HepG2 (cell line): ENCODE measurements around the gene SMIM13. TPM values are rescaled to one million over a fixed set of nuclear protein-coding genes. Genes with fewer than 3 reads are reported as not detected.

Experiments
- CBX5 ChIP-seq: sonication (generic); formaldehyde crosslinking; IDR thresholded peaks from 2 replicates; pipeline ENCODE4 v1.4.0; 2020; ENCODE audit warnings: missing genetic modification reagents, borderline replicate concordance
- EP300 ChIP-seq, 3 experiments: sonication (generic) in 1 of 3; formaldehyde crosslinking in 1 of 3; IDR thresholded peaks; 2 replicates each; pipeline versions ENCODE4 v1.5.1 to v1.6.1; 2011 to 2020; ENCODE audit warnings: low read depth in 2 of 3, low read length in 2 of 3, borderline replicate concordance in 1 of 3, improper control_type of control experiment in 1 of 3, mild to moderate bottlenecking in 1 of 3, missing genetic modification reagents in 1 of 3, moderate library complexity in 1 of 3
- FOXA1 ChIP-seq, 2 experiments: fragments of 450-650 bp in 1 of 2; sonication (generic) in 1 of 2; formaldehyde crosslinking in 1 of 2; IDR thresholded peaks; 2 replicates each; pipeline versions ENCODE4 v1.4.0 to v1.6.1; 2016 to 2020; ENCODE audit warnings: missing genetic modification reagents in 1 of 2
- FOXJ3 ChIP-seq: sonication (generic); formaldehyde crosslinking; IDR thresholded peaks from 2 replicates; pipeline ENCODE4 v1.4.0; 2020; ENCODE audit warnings: missing genetic modification reagents, mild to moderate bottlenecking, borderline replicate concordance
- FOXP1 ChIP-seq, 2 experiments: fragments of 450-650 bp in 1 of 2; IDR thresholded peaks; 2 replicates each; pipeline ENCODE4 v1.6.1; 2017 to 2018; ENCODE audit warnings: antibody characterized with exemption in 1 of 2
- HOXA3 ChIP-seq: sonication (generic); formaldehyde crosslinking; IDR thresholded peaks from 2 replicates; pipeline ENCODE4 v1.5.0; 2020; ENCODE audit warnings: missing genetic modification reagents
- KDM3A ChIP-seq: IDR thresholded peaks from 2 replicates; pipeline ENCODE4 v1.6.1; 2018; ENCODE audit warnings: low read depth, missing compliant biosample characterization
- KLF6 ChIP-seq: IDR thresholded peaks from 2 replicates; pipeline ENCODE4 v1.8.0; 2016; ENCODE audit warnings: missing biosample characterization, missing genetic modification reagents
- MZF1 ChIP-seq: sonication (generic); formaldehyde crosslinking; IDR thresholded peaks from 2 replicates; pipeline ENCODE4 v1.8.1; 2023; ENCODE audit warnings: mild to moderate bottlenecking, missing genetic modification reagents, borderline replicate concordance
- NR2F2 ChIP-seq: IDR thresholded peaks from 2 replicates; pipeline ENCODE4 v1.6.1; 2012; ENCODE audit warnings: low read depth, inconsistent platforms, borderline replicate concordance
- PHF5A ChIP-seq: IDR thresholded peaks from one replicate; pipeline ENCODE4 v1.6.1; 2018; ENCODE audit warnings: low read depth, missing genetic modification reagents; ENCODE audit not compliant: unreplicated experiment
- RFX3 ChIP-seq: IDR thresholded peaks from 2 replicates; pipeline ENCODE4 v1.6.1; 2016; ENCODE audit warnings: missing biosample characterization, missing genetic modification reagents
- SNAPC2 ChIP-seq: sonication (generic); formaldehyde crosslinking; IDR thresholded peaks from 2 replicates; pipeline ENCODE4 v1.8.1; 2022; ENCODE audit warnings: mild to moderate bottlenecking, missing genetic modification reagents
- SNRNP70 ChIP-seq: fragments of 200-400 bp; formaldehyde crosslinking; IDR thresholded peaks from 2 replicates; pipeline ENCODE4 v1.6.1; 2017; ENCODE audit warnings: mild to moderate bottlenecking, low read depth, low read length, moderate library complexity
- TCF7L2 ChIP-seq: IDR thresholded peaks from 2 replicates; pipeline ENCODE4 v1.6.1; 2011; ENCODE audit warnings: mild to moderate bottlenecking, low read depth, low read length, moderate library complexity
- TP53 ChIP-seq: sonication (generic); formaldehyde crosslinking; conservative IDR thresholded peaks from 2 replicates; pipeline ENCODE4 v1.4.0; 2020; ENCODE audit warnings: missing genetic modification reagents
- ZFP82 ChIP-seq: sonication (generic); formaldehyde crosslinking; IDR thresholded peaks from 2 replicates; pipeline ENCODE4 v1.5.1; 2020; ENCODE audit warnings: mild to moderate bottlenecking, missing genetic modification reagents, borderline replicate concordance
- ZFYVE20 ChIP-seq: sonication (generic); formaldehyde crosslinking; IDR thresholded peaks from 2 replicates; pipeline ENCODE4 v1.8.0; 2023; ENCODE audit warnings: low read depth, mild to moderate bottlenecking, moderate library complexity, missing genetic modification reagents, borderline replicate concordance
- ZNF24 ChIP-seq: fragments of 450-650 bp; IDR thresholded peaks from 2 replicates; pipeline ENCODE4 v1.6.1; 2017; ENCODE audit warnings: antibody characterized with exemption, mild to moderate bottlenecking
- ZNF282 ChIP-seq: fragments of 450-650 bp; IDR thresholded peaks from 2 replicates; pipeline ENCODE4 v1.6.1; 2018; ENCODE audit not compliant: partially characterized antibody
- ZSCAN31 ChIP-seq: sonication (generic); formaldehyde crosslinking; IDR thresholded peaks from 2 replicates; pipeline ENCODE4 v1.5.0; 2020; ENCODE audit warnings: low read depth, mild to moderate bottlenecking, missing genetic modification reagents
- polyA plus RNA-seq, 8 experiments: library from polyadenylated mRNA; depleted of rRNA in 3 of 8; stranded (reverse) in 7 of 8; unstranded in 1 of 8; fragments of >200 nt; fragmentation: Illumina TruSeq in 4 of 8; extraction: Trizol in 4 of 8; gene quantifications; 2 replicates each; pipeline versions ENCODE4 v1.2.1 to v1.2.3, GENCODE V29; 2011 to 2016; ENCODE audit warnings: low read depth in 4 of 8, missing spikeins in 1 of 8, mixed read lengths in 1 of 8; ENCODE audit not compliant: insufficient read depth in 1 of 8
- total RNA-seq, 5 experiments: library from RNA; depleted of rRNA; stranded (reverse); fragments of >200 nt; fragmentation: Illumina TruSeq; extraction: Trizol; gene quantifications; 2 replicates each; pipeline ENCODE4 v1.2.3, GENCODE V29; 2016; ENCODE audit warnings: low read depth in 1 of 5
- TF ChIP-seq, protein P1 (sequence below): sonication (generic); formaldehyde crosslinking; IDR thresholded peaks from 2 replicates; pipeline ENCODE4 v1.5.0; 2020; ENCODE audit warnings: missing genetic modification reagents
- TF ChIP-seq, protein P2 (sequence below): sonication (generic); formaldehyde crosslinking; IDR thresholded peaks from 2 replicates; pipeline ENCODE4 v1.4.0; 2020; ENCODE audit warnings: mild to moderate bottlenecking, missing genetic modification reagents
- TF ChIP-seq, protein P3 (sequence below): sonication (generic); formaldehyde crosslinking; IDR thresholded peaks from 2 replicates; pipeline ENCODE4 v1.4.0; 2020; ENCODE audit warnings: missing genetic modification reagents, mild to moderate bottlenecking, borderline replicate concordance
- TF ChIP-seq, protein P4 (sequence below): sonication (generic); formaldehyde crosslinking; IDR thresholded peaks from 2 replicates; pipeline ENCODE4 v1.8.1; 2023; ENCODE audit warnings: missing genetic modification reagents, mild to moderate bottlenecking, borderline replicate concordance

SMIM13 gene
- total and polyA plus RNA-seq, 2 of the 13 experiments (the other 11 are each of a cell fraction or from before 2014, with no cell fraction given) = 2.7 to 10.2 TPM

DNA sequence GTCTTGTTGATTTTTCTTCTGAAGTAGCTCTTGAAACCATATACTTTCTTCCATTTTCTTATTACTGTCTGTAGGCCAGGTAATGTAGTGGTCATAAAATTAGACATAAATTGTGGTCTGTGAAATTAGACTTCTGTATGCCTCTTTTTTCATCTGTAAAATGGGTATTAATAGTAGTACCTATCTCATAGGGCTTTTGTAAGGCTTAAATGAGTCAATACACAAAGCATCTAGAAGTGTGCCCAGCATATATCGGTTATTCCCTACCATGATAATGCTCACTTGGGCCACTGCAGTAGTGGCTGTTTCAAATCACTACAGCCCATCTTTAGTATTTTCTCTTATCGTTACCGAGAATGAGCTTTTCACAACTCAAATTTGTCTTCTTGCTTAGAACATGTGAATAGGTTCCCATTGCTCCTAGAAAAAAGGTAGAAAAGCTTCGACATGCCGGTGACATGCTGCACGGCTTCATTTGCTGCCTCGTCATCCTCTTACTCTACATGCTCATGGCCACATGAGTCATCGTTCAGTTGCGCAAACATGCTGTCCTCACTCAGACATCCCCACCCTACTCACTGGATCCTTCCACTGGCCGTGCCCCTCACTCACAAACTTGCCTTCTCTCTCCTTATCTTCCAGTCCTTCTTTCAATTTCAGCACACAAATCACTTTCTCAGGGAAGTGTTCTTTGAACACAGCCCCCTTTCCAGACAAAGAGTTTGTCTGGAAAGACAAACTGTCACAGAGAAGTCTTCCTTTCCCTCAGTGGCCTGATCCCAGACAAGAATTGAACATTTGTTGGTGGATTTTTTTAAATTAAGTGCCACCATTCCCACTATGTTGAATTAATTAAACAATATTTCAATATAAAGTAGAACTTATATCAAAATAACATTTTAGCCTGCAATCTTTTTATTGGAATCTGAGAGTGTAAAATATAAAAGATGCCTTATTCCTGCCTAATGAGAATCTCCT, 50.0 kb downstream of the SMIM13 start (continued):
- peak; percentile 97; the same call in 1 of the 2 replicates for TF ChIP-seq CBX5
- no peak for TF ChIP-seq FOXJ3 (CRISPR knock-in tag)
- peak; percentile 93 for TF ChIP-seq HOXA3 (CRISPR knock-in tag)
- no peak for TF ChIP-seq NR2F2
- TF ChIP-seq ZSCAN31 (CRISPR knock-in tag) = no peak
- no peak for TF ChIP-seq TP53 (CRISPR knock-in tag)
- TF ChIP-seq, protein P1, sequence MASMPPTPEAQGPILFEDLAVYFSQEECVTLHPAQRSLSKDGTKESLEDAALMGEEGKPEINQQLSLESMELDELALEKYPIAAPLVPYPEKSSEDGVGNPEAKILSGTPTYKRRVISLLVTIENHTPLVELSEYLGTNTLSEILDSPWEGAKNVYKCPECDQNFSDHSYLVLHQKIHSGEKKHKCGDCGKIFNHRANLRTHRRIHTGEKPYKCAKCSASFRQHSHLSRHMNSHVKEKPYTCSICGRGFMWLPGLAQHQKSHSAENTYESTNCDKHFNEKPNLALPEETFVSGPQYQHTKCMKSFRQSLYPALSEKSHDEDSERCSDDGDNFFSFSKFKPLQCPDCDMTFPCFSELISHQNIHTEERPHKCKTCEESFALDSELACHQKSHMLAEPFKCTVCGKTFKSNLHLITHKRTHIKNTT (CRISPR knock-in tag) = no peak
- TF ChIP-seq FOXA1 (IDR thresholded peaks at IDR 0.05) = no peak
- TF ChIP-seq FOXA1 (CRISPR knock-in tag; IDR thresholded peaks at IDR 0.05) = peak; percentile 55; the same call in 1 of the 2 replicates
- no peak for TF ChIP-seq ZFYVE20 (CRISPR knock-in tag)
- no peak for TF ChIP-seq MZF1 (CRISPR knock-in tag)
- no peak for TF ChIP-seq RFX3 (CRISPR knock-in tag)
- TF ChIP-seq, protein P2, sequence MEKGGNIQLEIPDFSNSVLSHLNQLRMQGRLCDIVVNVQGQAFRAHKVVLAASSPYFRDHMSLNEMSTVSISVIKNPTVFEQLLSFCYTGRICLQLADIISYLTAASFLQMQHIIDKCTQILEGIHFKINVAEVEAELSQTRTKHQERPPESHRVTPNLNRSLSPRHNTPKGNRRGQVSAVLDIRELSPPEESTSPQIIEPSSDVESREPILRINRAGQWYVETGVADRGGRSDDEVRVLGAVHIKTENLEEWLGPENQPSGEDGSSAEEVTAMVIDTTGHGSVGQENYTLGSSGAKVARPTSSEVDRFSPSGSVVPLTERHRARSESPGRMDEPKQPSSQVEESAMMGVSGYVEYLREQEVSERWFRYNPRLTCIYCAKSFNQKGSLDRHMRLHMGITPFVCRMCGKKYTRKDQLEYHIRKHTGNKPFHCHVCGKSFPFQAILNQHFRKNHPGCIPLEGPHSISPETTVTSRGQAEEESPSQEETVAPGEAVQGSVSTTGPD (CRISPR knock-in tag) = no peak
- peak; percentile 68; the same call in 1 of the 2 replicates for TF ChIP-seq KDM3A (CRISPR knock-in tag)
- TF ChIP-seq ZFP82 (CRISPR knock-in tag) = peak; percentile 89; the same call in 1 of the 2 replicates
- peak; percentile 90 for TF ChIP-seq KLF6 (CRISPR knock-in tag)
- TF ChIP-seq FOXP1 (IDR thresholded peaks at IDR 0.05) = no peak
- TF ChIP-seq FOXP1 (CRISPR knock-in tag; IDR thresholded peaks at IDR 0.05) = 0 out of 2 replicates have a peak, but pooled peaks have one; percentile 26
- TF ChIP-seq TCF7L2 = no peak
- no peak for TF ChIP-seq PHF5A
- TF ChIP-seq, protein P3, sequence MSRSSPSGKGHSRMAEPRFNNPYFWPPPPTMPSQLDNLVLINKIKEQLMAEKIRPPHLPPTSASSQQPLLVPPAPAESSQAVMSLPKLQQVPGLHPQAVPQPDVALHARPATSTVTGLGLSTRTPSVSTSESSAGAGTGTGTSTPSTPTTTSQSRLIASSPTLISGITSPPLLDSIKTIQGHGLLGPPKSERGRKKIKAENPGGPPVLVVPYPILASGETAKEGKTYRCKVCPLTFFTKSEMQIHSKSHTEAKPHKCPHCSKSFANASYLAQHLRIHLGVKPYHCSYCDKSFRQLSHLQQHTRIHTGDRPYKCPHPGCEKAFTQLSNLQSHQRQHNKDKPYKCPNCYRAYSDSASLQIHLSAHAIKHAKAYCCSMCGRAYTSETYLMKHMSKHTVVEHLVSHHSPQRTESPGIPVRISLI (CRISPR knock-in tag) = peak; percentile 6; the same call in 1 of the 2 replicates
- TF ChIP-seq, protein P4, sequence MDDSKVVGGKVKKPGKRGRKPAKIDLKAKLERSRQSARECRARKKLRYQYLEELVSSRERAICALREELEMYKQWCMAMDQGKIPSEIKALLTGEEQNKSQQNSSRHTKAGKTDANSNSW = no peak
- no peak for TF ChIP-seq SNAPC2 (CRISPR knock-in tag)
- TF ChIP-seq SNRNP70 = no peak
- no peak for TF ChIP-seq ZNF24
- TF ChIP-seq EP300 (IDR thresholded peaks at IDR 0.05; ENCODE audit: low read depth in 2 of 2, low read length in 2 of 2) = peak; percentile 34 to 68; a peak in 2 of 4 replicates
- TF ChIP-seq EP300 (CRISPR knock-in tag; IDR thresholded peaks at IDR 0.05; ENCODE audit: borderline replicate concordance) = peak; percentile 77; the same call in 1 of the 2 replicates
- TF ChIP-seq ZNF282 = no peak
